ENCODE results near the gene SCUBE1. TPM values are rescaled to one million over a fixed set of nuclear protein-coding genes. Genes with fewer than 3 reads are reported as not detected.
A peak's percentile ranks its signal among the peaks of the same experiment; 100 is the strongest.

The SCUBE1 gene
- total RNA-seq, 2 experiments from 2014 or later: 0.07 TPM; not detected in 1

- POLR2A ChIA-PET: no interaction called here
- CTCF ChIA-PET: interaction anchor here (0.9 to 1.2 kb wide), 3 partner anchors 33 to 79 kb away, joined by 3 to 6 read pairs (median 3); no protein-coding TSS in a partner anchor
- no peak overlapping the region for H3K27ac Mint-ChIP-seq
- H3K4me3 Mint-ChIP-seq: no peak overlapping the region
- intact Hi-C loops (cut with micrococcal nuclease): loop anchor here (5.0 kb wide), 2 partner anchors 77 to 117 kb away; no protein-coding TSS in a partner anchor
- TF ChIP-seq, protein P1, sequence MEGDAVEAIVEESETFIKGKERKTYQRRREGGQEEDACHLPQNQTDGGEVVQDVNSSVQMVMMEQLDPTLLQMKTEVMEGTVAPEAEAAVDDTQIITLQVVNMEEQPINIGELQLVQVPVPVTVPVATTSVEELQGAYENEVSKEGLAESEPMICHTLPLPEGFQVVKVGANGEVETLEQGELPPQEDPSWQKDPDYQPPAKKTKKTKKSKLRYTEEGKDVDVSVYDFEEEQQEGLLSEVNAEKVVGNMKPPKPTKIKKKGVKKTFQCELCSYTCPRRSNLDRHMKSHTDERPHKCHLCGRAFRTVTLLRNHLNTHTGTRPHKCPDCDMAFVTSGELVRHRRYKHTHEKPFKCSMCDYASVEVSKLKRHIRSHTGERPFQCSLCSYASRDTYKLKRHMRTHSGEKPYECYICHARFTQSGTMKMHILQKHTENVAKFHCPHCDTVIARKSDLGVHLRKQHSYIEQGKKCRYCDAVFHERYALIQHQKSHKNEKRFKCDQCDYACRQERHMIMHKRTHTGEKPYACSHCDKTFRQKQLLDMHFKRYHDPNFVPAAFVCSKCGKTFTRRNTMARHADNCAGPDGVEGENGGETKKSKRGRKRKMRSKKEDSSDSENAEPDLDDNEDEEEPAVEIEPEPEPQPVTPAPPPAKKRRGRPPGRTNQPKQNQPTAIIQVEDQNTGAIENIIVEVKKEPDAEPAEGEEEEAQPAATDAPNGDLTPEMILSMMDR (IDR thresholded peaks at IDR 0.05): no peak
- H3K9me3 Mint-ChIP-seq: no peaks in the 10 kb centered on the region
- peaks cover 6% of the 10 kb centered on the region for H3K4me1 Mint-ChIP-seq (ENCODE audit: low read depth)
- H3K36me3 Mint-ChIP-seq (ENCODE audit: low read depth): no peaks in the 10 kb centered on the region
- no peak for ATAC-seq
- no peak for DNase-seq
- peaks cover 22% of the 10 kb centered on the region for H3K27me3 Mint-ChIP-seq
Measured at GRCh38 chr22:43349636-43350035, 6.5 kb upstream of the SCUBE1 start.

- intact Hi-C loops (cut with micrococcal nuclease): loop anchor here (5.0 kb wide), 2 partner anchors 74 to 114 kb away; no protein-coding TSS in a partner anchor
- DNase-seq: peak; percentile 80
- POLR2A ChIA-PET: no interaction called here
- CTCF ChIA-PET: interaction anchor here (0.5 to 5.5 kb wide), 40 partner anchors 9 to 599 kb away, joined by 3 to 109 read pairs (median 5); partner anchors contain the start of gene TTLL12
- H3K4me1 Mint-ChIP-seq (ENCODE audit: low read depth): peaks cover 6% of the 10 kb centered on the region
- H3K9me3 Mint-ChIP-seq: no peaks in the 10 kb centered on the region
- peaks cover 39% of the 10 kb centered on the region for H3K27me3 Mint-ChIP-seq
- TF ChIP-seq, protein P1 (IDR thresholded peaks at IDR 0.05): peak; percentile 66
- no peak overlapping the region for H3K27ac Mint-ChIP-seq
- H3K4me3 Mint-ChIP-seq: no peak overlapping the region
- no peaks in the 10 kb centered on the region for H3K36me3 Mint-ChIP-seq (ENCODE audit: low read depth)
- peak; percentile 72 for ATAC-seq
Measured at GRCh38 chr22:43346521-43346929, 3.4 kb upstream of the SCUBE1 start.

DNA sequence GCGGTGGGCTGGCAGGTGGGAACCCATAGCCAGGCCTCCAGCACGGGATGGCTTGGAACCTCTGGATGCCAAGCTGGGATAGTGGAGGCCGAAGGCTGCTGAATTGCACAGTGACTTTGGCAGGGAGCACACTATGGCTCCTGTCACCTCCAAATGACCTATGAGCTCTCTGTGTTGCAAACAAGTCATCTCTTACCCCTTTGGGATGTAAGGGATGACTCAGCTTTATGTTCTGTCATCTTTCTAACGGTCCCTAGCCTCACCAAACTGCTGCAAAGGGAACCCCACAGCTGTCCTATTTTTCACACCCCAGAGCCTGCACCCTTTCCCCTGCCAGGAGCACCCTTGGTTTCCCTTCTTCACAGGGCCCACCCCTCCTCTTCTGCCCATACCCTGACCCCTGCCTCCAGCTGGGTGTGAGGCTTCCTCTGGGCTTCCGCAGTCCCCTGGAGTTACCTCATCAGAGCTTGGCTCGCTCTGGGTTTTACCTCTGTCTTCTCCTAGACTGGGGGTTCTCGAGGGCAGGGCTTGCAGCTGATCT is 2.7 kb upstream of the SCUBE1 start:
- peak; percentile 71 for ATAC-seq
- no peaks in the 10 kb centered on the region for H3K36me3 Mint-ChIP-seq (ENCODE audit: low read depth)

GRCh38 chr22:43345356-43345755 is 2.2 kb upstream of the SCUBE1 start:
- H3K9me3 Mint-ChIP-seq: no peaks in the 10 kb centered on the region
- ATAC-seq (no peak), DNase-seq (no peak)
- no peak overlapping the region for H3K4me3 Mint-ChIP-seq
- TF ChIP-seq, protein P1 (IDR thresholded peaks at IDR 0.05): no peak
- peaks cover 6% of the 10 kb centered on the region for H3K4me1 Mint-ChIP-seq (ENCODE audit: low read depth)
- peaks cover 49% of the 10 kb centered on the region for H3K27me3 Mint-ChIP-seq
- H3K36me3 Mint-ChIP-seq (ENCODE audit: low read depth): no peaks in the 10 kb centered on the region
- POLR2A ChIA-PET: no interaction called here
- CTCF ChIA-PET: interaction anchor here (0.8 to 5.5 kb wide), 19 partner anchors 8 to 158 kb away, joined by 3 to 109 read pairs (median 7); partner anchors contain the start of gene TTLL12
- no peak overlapping the region for H3K27ac Mint-ChIP-seq
- intact Hi-C loops (cut with micrococcal nuclease): loop anchor here (5.0 kb wide), 2 partner anchors 73 to 113 kb away; no protein-coding TSS in a partner anchor

More for the DNA sequence above, 2.7 kb upstream of the SCUBE1 start:
- DNase-seq: peak; percentile 12
- Mint-ChIP-seq H3K27me3 (peaks cover 46% of the 10 kb centered on the region), H3K9me3 (no peaks in the 10 kb centered on the region), H3K27ac (no peak overlapping the region), H3K4me1 (ENCODE audit: low read depth) (peaks cover 6% of the 10 kb centered on the region), H3K4me3 (no peak overlapping the region)
- ChIA-PET CTCF (interaction anchor here (0.8 to 5.5 kb wide), 34 partner anchors 9 to 600 kb away, joined by 3 to 109 read pairs (median 6); partner anchors contain the start of gene TTLL12), POLR2A (no interaction called here)
- TF ChIP-seq, protein P1 (IDR thresholded peaks at IDR 0.05): no peak
- intact Hi-C loops (cut with micrococcal nuclease): loop anchor here (5.0 kb wide), 2 partner anchors 74 to 114 kb away; no protein-coding TSS in a partner anchor

GRCh38 chr22:43344520-43344787 is 1.3 kb upstream of the SCUBE1 start:
- no peak for DNase-seq
- no peaks in the 10 kb centered on the region for H3K9me3 Mint-ChIP-seq
- intact Hi-C loops (cut with micrococcal nuclease): no loop called here
- peaks cover 6% of the 10 kb centered on the region for H3K4me1 Mint-ChIP-seq (ENCODE audit: low read depth)
- H3K27ac Mint-ChIP-seq: no peak overlapping the region
- no peak overlapping the region for H3K4me3 Mint-ChIP-seq
- no peaks in the 10 kb centered on the region for H3K36me3 Mint-ChIP-seq (ENCODE audit: low read depth)
- TF ChIP-seq, protein P1 (IDR thresholded peaks at IDR 0.05): no peak
- peaks cover 50% of the 10 kb centered on the region for H3K27me3 Mint-ChIP-seq
- ATAC-seq: no peak
- ChIA-PET POLR2A (interaction anchor here (0.5 to 0.6 kb wide), 2 partner anchors 156 to 891 kb away, joined by 3 read pairs; no protein-coding TSS in a partner anchor), CTCF (interaction anchor here (1.2 to 5.5 kb wide), 4 partner anchors 33 to 114 kb away, joined by 3 to 109 read pairs (median 13); no protein-coding TSS in a partner anchor)
